Hematopoietic multipotent progenitor cell treated with erythropoietin and hydrocortisone succinate and interleukin-3 and kit ligand, for 8 days (in vitro differentiated cells): Measurements from ENCODE around the gene GALNT7.
"Not testable (repeated sequence)": the region's sequence is repeated elsewhere in the genome, so short reads cannot be mapped to it uniquely, and the experiment has no call there.

Source experiments
- DNase-seq: peaks from one replicate; pipeline ENCODE4 v3.0.0-alpha.2; 2015

GALNT7 gene

GRCh38 chr4:173166491-173166890, 2.1 kb upstream of the GALNT7 start:
- DNase-seq: no peak

DNA sequence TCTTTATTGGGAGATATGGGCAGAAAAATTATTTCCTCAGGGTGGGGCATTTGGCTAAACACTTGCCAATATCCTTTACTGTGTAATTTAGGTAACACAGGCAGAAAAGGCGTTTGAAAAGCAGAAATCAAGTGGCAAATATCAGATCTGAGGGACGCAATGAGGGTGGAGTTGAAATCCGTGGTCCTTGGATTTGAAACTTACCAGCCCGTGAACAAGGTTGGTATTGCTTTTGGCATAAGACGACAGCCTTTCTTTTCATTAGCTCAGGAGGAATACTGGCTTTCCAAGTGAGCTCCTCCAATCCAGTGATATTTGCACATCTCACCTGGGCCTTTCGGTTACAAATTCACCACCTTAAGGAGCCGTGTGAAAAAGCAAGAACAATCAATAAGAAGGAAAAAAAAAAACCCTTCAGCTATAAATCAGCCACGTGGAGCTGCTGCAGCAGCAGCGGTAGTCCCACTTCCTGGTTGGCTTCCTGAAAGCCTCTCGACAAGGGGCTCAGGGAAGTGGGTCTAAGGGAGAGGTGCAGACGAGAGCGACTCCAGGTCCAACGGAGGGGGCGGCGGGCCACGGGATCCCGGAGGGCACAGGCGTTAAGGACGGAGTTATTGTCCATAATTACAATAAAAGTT, 734 bp upstream of the GALNT7 start:
- DNase-seq: peak; percentile 71

DNA sequence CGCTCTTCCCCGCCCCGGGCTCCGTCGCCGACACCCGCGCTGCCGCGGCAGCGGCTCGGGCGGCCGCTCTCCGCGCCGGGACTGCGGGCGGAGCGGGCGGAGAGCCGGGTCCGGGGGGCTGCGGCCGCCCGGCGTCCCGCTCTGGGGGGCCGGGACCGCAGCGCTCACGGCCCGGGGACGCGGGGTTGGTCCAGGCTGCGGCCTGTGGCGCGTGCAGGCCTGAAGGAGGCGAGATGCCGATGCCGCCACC, 492 bp downstream of the GALNT7 start:
- no peak for DNase-seq

DNA sequence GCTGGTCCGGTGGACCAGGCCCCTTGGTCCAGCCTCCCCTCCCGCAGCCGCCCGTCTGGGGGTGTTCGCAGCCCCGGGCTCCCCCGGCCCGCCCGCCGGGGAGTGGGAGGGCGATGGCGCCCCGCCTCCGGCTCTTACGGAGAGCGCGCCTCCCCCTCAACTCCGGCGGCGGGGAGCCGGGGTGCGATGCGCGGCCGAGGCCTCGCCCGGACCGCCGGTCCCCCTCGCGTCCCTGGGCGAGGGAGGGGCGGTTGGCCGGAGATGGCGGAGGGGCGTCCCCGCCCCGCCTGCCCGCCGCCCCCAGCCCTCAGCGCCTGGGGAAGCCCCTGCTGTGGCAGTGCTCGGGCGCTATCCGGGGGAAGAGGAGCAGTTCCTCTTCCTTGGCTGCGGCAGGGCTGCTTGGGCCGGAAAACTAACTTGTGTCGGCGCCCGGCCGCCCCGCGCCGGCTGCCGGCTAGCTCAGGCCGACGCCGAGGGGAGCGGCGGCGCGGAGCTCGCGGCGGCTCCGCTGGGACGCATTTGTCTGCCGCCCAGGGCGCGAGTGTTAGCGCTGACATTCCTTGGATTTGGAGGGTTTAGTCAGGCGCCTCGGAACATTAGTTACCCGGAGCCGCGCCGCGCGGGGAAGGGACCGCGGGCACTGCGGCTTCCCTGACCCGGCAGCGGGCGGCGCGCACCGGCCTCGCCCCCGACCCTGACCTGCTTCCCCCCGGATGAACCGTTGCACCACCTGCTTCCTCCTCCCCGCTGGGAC, 994 bp downstream of the GALNT7 start:
- DNase-seq: peak; percentile 61

DNA sequence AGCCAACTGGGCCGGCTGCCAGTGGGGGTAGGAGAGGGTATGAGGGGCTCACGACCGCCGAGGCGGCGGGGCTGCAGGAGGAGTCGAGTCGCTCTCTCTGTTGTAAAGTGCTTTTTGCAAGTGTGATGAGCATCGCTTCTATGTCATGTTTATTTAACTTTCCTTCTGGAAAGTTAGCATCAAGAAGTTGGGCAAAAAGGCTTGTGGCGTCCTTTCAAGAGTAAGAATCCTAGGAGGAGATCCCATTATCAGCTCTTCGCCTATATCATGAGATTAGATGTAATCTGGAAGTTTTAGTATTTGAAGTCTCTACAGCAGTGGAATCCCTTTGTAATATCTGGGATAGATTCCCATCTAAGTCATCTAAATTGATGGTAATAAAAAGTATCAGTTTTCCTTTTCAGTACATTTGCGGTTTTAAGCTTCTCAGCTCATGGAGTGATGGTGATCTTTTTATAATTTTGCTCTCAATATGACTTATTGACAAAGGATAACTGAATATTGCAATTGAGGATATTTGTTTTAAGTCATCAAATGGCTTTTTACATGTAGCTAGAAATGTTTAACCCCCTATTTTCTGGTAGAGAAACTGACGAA, 1.7 kb downstream of the GALNT7 start:
- peak; percentile 22 for DNase-seq

DNA sequence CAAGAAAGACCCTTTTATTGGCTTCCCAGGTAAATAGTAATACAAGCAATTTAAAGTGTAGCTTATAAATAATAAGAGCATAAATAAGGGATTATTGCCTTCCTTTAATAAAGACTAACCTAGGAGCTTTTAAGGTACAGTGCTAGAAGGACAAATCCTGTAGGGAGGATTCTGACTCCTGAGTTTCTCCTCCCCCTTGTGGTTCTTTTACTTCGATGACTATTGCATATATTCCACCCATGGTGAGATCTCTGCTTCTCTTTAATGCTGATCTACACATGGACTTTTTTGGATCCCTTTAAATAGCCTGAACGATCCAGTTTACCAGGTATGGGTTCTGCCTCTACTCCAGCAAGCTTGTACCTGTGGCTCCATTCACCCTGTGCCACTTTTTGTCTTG, 2.5 kb downstream of the GALNT7 start:
- peak; percentile 68 for DNase-seq

GRCh38 chr4:173171987-173172386, 3.4 kb downstream of the GALNT7 start:
- no peak for DNase-seq

- DNase-seq: no peak
Observed at GRCh38 chr4:173174184-173174583, 5.6 kb downstream of the GALNT7 start.

DNA sequence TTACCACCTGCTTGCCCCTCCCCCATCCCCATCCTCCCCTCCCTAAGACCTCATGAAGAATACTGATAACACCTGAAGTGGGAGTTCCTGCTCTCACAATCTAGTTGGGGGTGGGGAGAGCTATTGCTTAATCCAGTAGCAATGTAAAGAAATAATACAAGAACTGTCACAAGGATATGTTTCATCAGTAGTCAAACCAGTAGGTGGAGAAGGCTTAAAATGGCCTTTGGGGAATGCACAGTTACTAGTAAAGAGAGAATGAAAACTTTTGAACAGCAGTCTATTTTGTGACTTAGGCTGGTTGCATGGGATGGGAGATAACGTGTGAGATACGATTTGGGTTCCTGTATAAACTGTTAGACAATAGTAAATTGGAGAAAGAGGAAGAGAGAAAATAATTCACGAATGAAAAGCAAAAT, 6.0 kb downstream of the GALNT7 start:
- peak; percentile 59 for DNase-seq

DNA sequence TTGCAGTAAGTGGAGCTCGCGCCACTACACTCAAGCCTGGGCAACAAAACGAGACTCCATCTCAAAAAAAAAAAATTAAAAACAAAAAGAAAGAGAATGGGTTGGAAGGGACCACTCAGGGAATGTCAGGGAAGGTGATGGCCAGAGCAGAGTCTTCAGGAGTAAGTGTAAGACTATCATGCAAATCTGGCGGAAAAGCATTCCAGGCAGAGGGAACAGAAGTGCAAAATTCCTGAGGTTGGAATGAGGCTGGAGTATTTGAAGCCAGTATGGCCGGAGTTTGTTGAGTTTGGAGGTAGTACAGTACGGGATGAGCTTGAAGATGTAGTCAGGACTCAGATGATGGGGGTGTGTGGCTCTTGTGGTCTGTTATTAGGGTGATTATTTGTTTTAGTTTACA, 7.4 kb downstream of the GALNT7 start:
- no peak for DNase-seq

DNA sequence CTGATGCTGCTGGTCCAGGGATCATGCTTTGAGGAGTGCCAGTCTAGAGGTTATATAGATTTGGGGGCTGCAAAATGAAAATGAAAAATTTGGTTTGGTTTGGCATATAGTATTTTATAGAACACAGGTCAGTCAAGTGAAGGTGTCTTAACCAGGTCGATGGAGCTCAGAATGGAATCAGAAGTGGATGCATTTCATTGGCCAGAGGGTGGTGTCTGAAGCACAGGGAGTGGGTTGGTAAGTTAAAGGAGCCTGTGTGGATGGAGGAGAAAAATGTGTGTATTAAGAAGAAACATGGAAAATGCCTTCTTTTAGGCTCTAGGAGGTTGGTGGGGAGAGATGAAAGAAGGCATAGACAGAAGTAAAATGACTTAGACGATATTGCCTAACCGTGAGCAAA, 8.6 kb downstream of the GALNT7 start:
- no peak for DNase-seq

GRCh38 chr4:173178144-173178543, 9.5 kb downstream of the GALNT7 start:
- no peak for DNase-seq

DNA sequence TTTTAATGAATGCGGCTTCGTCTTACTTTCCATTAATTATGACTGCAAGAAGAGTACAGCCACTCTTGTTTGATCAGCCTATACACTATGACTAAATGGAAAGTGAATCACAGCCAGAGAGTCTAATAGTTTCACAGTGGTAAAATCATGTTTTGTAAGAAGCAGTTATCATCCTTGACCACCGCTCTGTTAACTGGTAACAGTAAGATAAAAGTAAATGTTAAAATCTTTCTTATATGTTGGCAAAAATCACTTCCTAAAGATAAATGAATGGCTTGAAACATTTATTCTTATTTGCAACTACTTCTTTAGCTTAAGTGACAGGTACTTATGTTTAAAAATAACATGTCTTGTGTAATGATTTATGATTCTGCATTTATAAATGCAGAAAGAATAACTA, 13.2 kb downstream of the GALNT7 start:
- no peak for DNase-seq

DNA sequence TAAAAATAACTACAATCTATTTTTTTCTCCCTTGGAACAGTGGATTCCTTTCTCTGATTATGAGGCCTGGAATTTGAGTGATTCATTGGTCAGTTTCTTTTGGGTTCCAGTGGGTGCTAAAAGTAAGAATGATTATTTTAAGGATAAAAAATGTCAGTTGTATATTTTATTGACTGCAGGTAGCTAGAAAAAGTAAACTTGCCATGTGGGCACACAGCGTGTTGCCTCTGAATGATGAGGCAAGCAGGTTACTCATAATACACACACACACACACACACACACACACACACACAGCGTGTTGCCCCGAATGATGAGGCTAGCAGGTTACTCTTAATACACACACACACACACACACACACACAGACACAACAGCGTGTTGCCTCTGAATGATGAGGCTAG, 13.8 kb downstream of the GALNT7 start:
- no peak for DNase-seq

GRCh38 chr4:173183659-173184247, 15.1 kb downstream of the GALNT7 start:
- DNase-seq: not testable (repeated sequence)

- no peak for DNase-seq
Observed at GRCh38 chr4:173185847-173186510, 17.4 kb downstream of the GALNT7 start.

- no peak for DNase-seq
Observed at GRCh38 chr4:173187732-173188131, 19.1 kb downstream of the GALNT7 start.

DNA sequence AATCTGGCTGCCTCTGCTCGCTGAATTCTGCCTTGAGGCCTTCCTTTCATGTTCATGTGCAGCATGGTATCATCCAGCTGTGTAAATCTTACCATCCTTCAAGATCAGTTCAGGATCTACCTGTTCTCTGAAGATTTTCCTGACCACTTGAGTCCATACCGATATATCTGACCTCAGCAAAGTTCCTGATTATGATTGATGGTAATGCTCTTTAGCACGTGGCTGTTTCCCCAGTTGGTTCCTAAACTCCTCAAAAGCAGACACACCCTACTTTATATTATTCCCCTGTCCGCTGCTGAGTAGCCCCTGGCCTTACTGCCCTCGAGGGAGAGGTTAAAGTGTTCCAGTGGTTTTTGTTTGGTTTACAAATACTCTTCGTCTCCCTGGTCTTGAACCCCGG, 20.0 kb downstream of the GALNT7 start:
- DNase-seq: no peak

- no peak for DNase-seq
Observed at GRCh38 chr4:173189117-173189693, 20.6 kb downstream of the GALNT7 start.

GRCh38 chr4:173191623-173192041, 23.0 kb downstream of the GALNT7 start:
- DNase-seq: no peak

DNA sequence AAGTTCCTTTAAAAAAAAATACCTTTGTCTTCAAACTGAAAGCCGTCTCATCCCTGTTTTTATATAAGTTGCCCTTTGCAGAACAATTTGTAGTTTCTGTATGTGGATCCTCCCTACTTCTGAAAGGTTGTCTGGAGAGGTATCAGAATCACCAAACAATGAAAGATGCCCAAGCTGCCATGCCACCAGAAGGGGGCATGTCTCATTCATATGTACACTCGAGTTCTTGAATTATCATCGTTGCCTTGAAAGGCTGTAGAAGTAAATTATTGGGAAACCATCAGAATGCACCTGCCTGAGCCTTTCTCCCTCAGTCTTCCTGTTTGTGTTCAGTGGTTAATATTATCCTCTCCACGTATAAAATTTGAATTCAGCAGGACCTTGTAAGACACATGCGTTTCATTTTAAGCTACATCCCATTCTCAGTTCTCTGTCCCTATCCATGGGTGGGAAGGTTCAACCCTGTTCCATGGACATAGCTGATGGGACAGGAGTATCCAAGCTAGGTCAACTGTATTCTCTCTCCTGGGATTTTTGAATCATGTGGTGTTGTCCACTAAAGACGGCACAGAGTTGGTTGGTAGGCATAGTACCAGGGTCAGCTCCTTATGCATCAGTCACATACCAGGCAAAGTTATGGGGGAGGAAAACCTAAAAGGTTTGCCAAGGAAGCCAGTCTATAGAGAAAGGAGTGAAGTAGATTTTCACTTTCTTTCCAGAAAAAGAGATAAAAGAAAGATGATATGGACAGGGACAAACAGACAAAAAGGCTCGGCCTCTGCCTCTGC, 24.0 kb downstream of the GALNT7 start:
- peak; percentile 53 for DNase-seq

GRCh38 chr4:173194157-173194556, 25.5 kb downstream of the GALNT7 start:
- DNase-seq: no peak
